WTC11 (cell line): ENCODE results near the gene VWA3B. TPM values are rescaled to one million over a fixed set of nuclear protein-coding genes. Genes with fewer than 3 reads are reported as not detected.

Experiments used
- ATAC-seq: fragments of 200-7000 bp; cut with Tn5 transposase; 2 replicates; pipeline ENCODE4 v1.10.0; 2021; ENCODE audit warnings: mild to moderate bottlenecking, moderate library complexity
- CTCF ChIA-PET: fragments of 300-600 bp; sonication (Branson Sonifier 250); formaldehyde crosslinking; loops from one replicate; lab custom pipeline; 2021; ENCODE audit warnings: antibody characterized with exemption; lab: Charles Lee
- POLR2A ChIA-PET: fragments of 350-600 bp; sonication (Branson Sonifier 250); formaldehyde crosslinking; loops from one replicate; lab custom pipeline; 2021; ENCODE audit warnings: antibody characterized with exemption; lab: Charles Lee
- DNase-seq: peaks from one replicate; pipeline ENCODE4 v3.0.0; 2021; ENCODE audit warnings: low spot score
- H3K27ac Mint-ChIP-seq: 2 replicates; pipeline ENCODE4 v1.8.0; 2021; ENCODE audit warnings: mixed read lengths
- H3K27me3 Mint-ChIP-seq: 2 replicates; pipeline ENCODE4 v1.8.0; 2021; ENCODE audit warnings: low read depth, mild to moderate bottlenecking, moderate library complexity, mixed read lengths
- H3K36me3 Mint-ChIP-seq: 2 replicates; pipeline ENCODE4 v1.8.0; 2021; ENCODE audit warnings: mixed read lengths
- H3K4me1 Mint-ChIP-seq: 2 replicates; pipeline ENCODE4 v1.8.0; 2022; ENCODE audit warnings: mixed read lengths
- H3K4me3 Mint-ChIP-seq: 2 replicates; pipeline ENCODE4 v1.8.0; 2021; ENCODE audit warnings: mild to moderate bottlenecking, moderate library complexity, mixed read lengths
- H3K9me3 Mint-ChIP-seq: 2 replicates; pipeline ENCODE4 v1.8.0; 2021; ENCODE audit warnings: mixed read lengths
- CDX4 ChIP-seq: fragments of 250-450 bp; sonication (Bioruptor Pico); IDR thresholded peaks from 2 replicates; pipeline ENCODE4 v1.9.0; 2021; ENCODE audit warnings: moderate library complexity, mild to moderate bottlenecking, inconsistent platforms, borderline replicate concordance
- CREB1 ChIP-seq: sonication (generic); formaldehyde crosslinking; IDR thresholded peaks from 2 replicates; pipeline ENCODE4 v1.8.0; 2023; ENCODE audit warnings: mild to moderate bottlenecking, missing genetic modification reagents
- CTCF ChIP-seq: fragments of 200-600 bp; IDR thresholded peaks from 2 replicates; pipeline ENCODE4 v1.8.0; 2022; ENCODE audit warnings: antibody characterized with exemption
- E2F1 ChIP-seq: sonication (generic); formaldehyde crosslinking; IDR thresholded peaks from 2 replicates; pipeline ENCODE4 v1.8.0; 2022; ENCODE audit warnings: mild to moderate bottlenecking, missing genetic modification reagents
- ESRRA ChIP-seq: sonication (generic); formaldehyde crosslinking; IDR thresholded peaks from 2 replicates; pipeline ENCODE4 v1.8.1; 2022; ENCODE audit warnings: mild to moderate bottlenecking, missing genetic modification reagents, borderline replicate concordance
- ETV6 ChIP-seq: sonication (generic); formaldehyde crosslinking; IDR thresholded peaks from 2 replicates; pipeline ENCODE4 v1.8.1; 2022; ENCODE audit warnings: mild to moderate bottlenecking, missing genetic modification reagents
- FOXJ3 ChIP-seq: sonication (generic); formaldehyde crosslinking; IDR thresholded peaks from 2 replicates; pipeline ENCODE4 v1.9.0; 2021; ENCODE audit warnings: missing genetic modification reagents, mild to moderate bottlenecking, borderline replicate concordance
- FOXK1 ChIP-seq: sonication (generic); formaldehyde crosslinking; IDR thresholded peaks from 2 replicates; pipeline ENCODE4 v1.8.0; 2022; ENCODE audit warnings: mild to moderate bottlenecking, moderate library complexity, missing genetic modification reagents
- IRF1 ChIP-seq: sonication (generic); formaldehyde crosslinking; IDR thresholded peaks from 2 replicates; pipeline ENCODE4 v1.8.0; 2023; ENCODE audit warnings: missing genetic modification reagents
- JUN ChIP-seq: sonication (generic); formaldehyde crosslinking; IDR thresholded peaks from 2 replicates; pipeline ENCODE4 v1.8.0; 2023; ENCODE audit warnings: mild to moderate bottlenecking, missing genetic modification reagents
- KAT7 ChIP-seq: sonication (generic); formaldehyde crosslinking; IDR thresholded peaks from 2 replicates; pipeline ENCODE4 v1.8.1; 2023; ENCODE audit warnings: missing genetic modification reagents, mild to moderate bottlenecking, borderline replicate concordance
- MXD4 ChIP-seq: fragments of 250-450 bp; sonication (Bioruptor Pico); IDR thresholded peaks from 2 replicates; pipeline ENCODE4 v1.8.0; 2021; ENCODE audit warnings: mild to moderate bottlenecking, moderate library complexity, borderline replicate concordance
- NFE2L1 ChIP-seq: sonication (generic); formaldehyde crosslinking; IDR thresholded peaks from 2 replicates; pipeline ENCODE4 v1.8.1; 2023; ENCODE audit warnings: missing genetic modification reagents
- NFYB ChIP-seq: sonication (generic); formaldehyde crosslinking; conservative IDR thresholded peaks from 2 replicates; pipeline ENCODE4 v1.8.0; 2022; ENCODE audit warnings: low read depth, missing genetic modification reagents
- NR2C2 ChIP-seq: sonication (generic); formaldehyde crosslinking; IDR thresholded peaks from 2 replicates; pipeline ENCODE4 v1.8.0; 2022; ENCODE audit warnings: mild to moderate bottlenecking, missing genetic modification reagents
- OVOL2 ChIP-seq: fragments of 250-450 bp; sonication (Bioruptor Pico); IDR thresholded peaks from 2 replicates; pipeline ENCODE4 v1.9.0; 2021; ENCODE audit warnings: mild to moderate bottlenecking, borderline replicate concordance
- SMAD3 ChIP-seq: sonication (generic); formaldehyde crosslinking; IDR thresholded peaks from 2 replicates; pipeline ENCODE4 v1.8.0; 2022; ENCODE audit warnings: missing genetic modification reagents, mild to moderate bottlenecking, borderline replicate concordance
- SMAD4 ChIP-seq: sonication (generic); formaldehyde crosslinking; IDR thresholded peaks from 2 replicates; pipeline ENCODE4 v1.8.0; 2022; ENCODE audit warnings: mild to moderate bottlenecking, missing genetic modification reagents
- SOX15 ChIP-seq: fragments of 250-450 bp; sonication (Bioruptor Pico); IDR thresholded peaks from 2 replicates; pipeline ENCODE4 v1.9.0; 2021; ENCODE audit warnings: mild to moderate bottlenecking
- TEAD1 ChIP-seq: sonication (generic); formaldehyde crosslinking; IDR thresholded peaks from 2 replicates; pipeline ENCODE4 v1.8.0; 2022; ENCODE audit warnings: mild to moderate bottlenecking, missing genetic modification reagents
- USF1 ChIP-seq: sonication (generic); formaldehyde crosslinking; IDR thresholded peaks from 2 replicates; pipeline ENCODE4 v1.8.0; 2022; ENCODE audit warnings: mild to moderate bottlenecking, missing genetic modification reagents
- ZBTB43 ChIP-seq: sonication (generic); formaldehyde crosslinking; IDR thresholded peaks from 2 replicates; pipeline ENCODE4 v1.8.1; 2023; ENCODE audit warnings: mild to moderate bottlenecking, missing genetic modification reagents
- ZNF232 ChIP-seq: sonication (generic); formaldehyde crosslinking; IDR thresholded peaks from 2 replicates; pipeline ENCODE4 v1.8.0; 2022; ENCODE audit warnings: mild to moderate bottlenecking, missing genetic modification reagents
- ZNF263 ChIP-seq: sonication (generic); formaldehyde crosslinking; IDR thresholded peaks from 2 replicates; pipeline ENCODE4 v1.8.1; 2022; ENCODE audit warnings: low read depth, mild to moderate bottlenecking, moderate library complexity, missing genetic modification reagents
- ZNF423 ChIP-seq: fragments of 250-450 bp; sonication (Bioruptor Pico); IDR thresholded peaks from 2 replicates; pipeline ENCODE4 v2.1.2; 2022; ENCODE audit warnings: mild to moderate bottlenecking, moderate library complexity
- ZNF532 ChIP-seq: fragments of 250-450 bp; sonication (Bioruptor Pico); IDR thresholded peaks from 2 replicates; pipeline ENCODE4 v1.9.0; 2021; ENCODE audit warnings: mild to moderate bottlenecking, borderline replicate concordance
- total RNA-seq: library from RNA; stranded (reverse); gene quantifications from 3 replicates; pipeline ENCODE4 v1.2.3, GENCODE V29; 2021

VWA3B gene
- total RNA-seq, 1 experiment from 2014 or later: not detected

- DNase-seq: peak; percentile 69
- ATAC-seq: peak; percentile 58
- ChIA-PET CTCF (no interaction called here), POLR2A (interaction anchor here (1.4 kb wide), 1 partner anchor 12 kb away, joined by 4 read pairs; no protein-coding TSS in a partner anchor)
- Mint-ChIP-seq H3K4me3 (peak within 1 kb of the TSS; percentile 72), H3K27me3 (peaks cover 95% of the 10 kb centered on the region), H3K4me1 (peaks cover 21% of the 10 kb centered on the region), H3K36me3 (peaks cover 8% of the 10 kb centered on the region), H3K9me3 (peaks cover 10% of the 10 kb centered on the region), H3K27ac (no peak within 1 kb of the TSS)
- TF ChIP-seq NR2C2 (CRISPR knock-in tag) (no peak), OVOL2 (no peak), USF1 (CRISPR knock-in tag) (peak; percentile 58; the same call in 1 of the 2 replicates), ZNF532 (CRISPR knock-in tag) (no peak), NFYB (no peak), E2F1 (no peak), MXD4 (no peak), TEAD1 (CRISPR knock-in tag) (peak; percentile 61; the same call in 1 of the 2 replicates), KAT7 (no peak), IRF1 (CRISPR knock-in tag) (no peak), FOXJ3 (no peak), SOX15 (CRISPR knock-in tag) (no peak), ZNF423 (CRISPR knock-in tag) (no peak), SMAD3 (CRISPR knock-in tag) (no peak; the same call in 1 of the 2 replicates), CDX4 (CRISPR knock-in tag) (no peak), JUN (CRISPR knock-in tag) (peak; percentile 93), ETV6 (peak; percentile 76; the same call in 1 of the 2 replicates), ZBTB43 (CRISPR knock-in tag) (no peak; the same call in 1 of the 2 replicates), ZNF232 (no peak), CREB1 (CRISPR knock-in tag) (no peak), FOXK1 (CRISPR knock-in tag) (peak; percentile 52; the same call in 1 of the 2 replicates), NFE2L1 (0 out of 2 replicates have a peak, but pooled peaks have one; percentile 24), CTCF (no peak), ESRRA (CRISPR knock-in tag) (peak; percentile 73; the same call in 1 of the 2 replicates), SMAD4 (CRISPR knock-in tag) (0 out of 2 replicates have a peak, but pooled peaks have one; percentile 72), ZNF263 (CRISPR knock-in tag) (peak; percentile 56; the same call in 1 of the 2 replicates)
Observed at GRCh38 chr2:98346311-98347236, 259.6 kb downstream of the VWA3B start, which contains the start of gene CNGA3. TSS of gene CNGA3 (plus strand) at chr2:98346456. CDS start at chr2:98369976, 23,520 bp downstream.
